SW480 (cell line): Measurements from ENCODE around the gene YY1.
"Not testable (repeated sequence)": the region's sequence is repeated elsewhere in the genome, so short reads cannot be mapped to it uniquely, and the experiment has no call there.

Experiments
- DNase-seq: peaks from one replicate; pipeline ENCODE4 v3.0.0-alpha.2; 2016; ENCODE audit warnings: low spot score

Gene YY1

GRCh38 chr14:100296106-100296651 lies 57.2 kb downstream of the YY1 start:
- no peak for DNase-seq

DNA sequence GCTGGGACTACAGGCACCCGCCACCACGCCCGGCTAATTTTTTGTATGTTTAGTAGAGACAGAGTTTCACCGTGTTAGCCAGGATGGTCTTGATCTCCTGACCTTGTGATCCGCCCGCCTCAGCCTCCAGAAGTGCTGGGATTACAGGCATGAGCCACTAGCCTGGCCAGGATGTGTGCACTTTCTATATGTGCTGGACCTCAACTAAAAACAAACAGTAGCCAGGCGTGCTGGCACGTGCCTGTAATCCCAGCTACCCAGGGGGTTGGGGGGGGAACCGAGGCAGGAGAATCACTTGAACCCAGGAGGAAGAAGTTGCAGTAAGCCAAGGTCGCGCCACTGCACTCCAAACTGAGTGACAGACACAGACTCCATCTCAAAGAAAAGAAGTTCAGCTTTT lies 57.8 kb downstream of the YY1 start:
- not testable (repeated sequence) for DNase-seq

GRCh38 chr14:100297320-100298300 lies 58.7 kb downstream of the YY1 start:
- DNase-seq: no peak

- no peak for DNase-seq
Measured at GRCh38 chr14:100298551-100299237, 59.8 kb downstream of the YY1 start.

DNA sequence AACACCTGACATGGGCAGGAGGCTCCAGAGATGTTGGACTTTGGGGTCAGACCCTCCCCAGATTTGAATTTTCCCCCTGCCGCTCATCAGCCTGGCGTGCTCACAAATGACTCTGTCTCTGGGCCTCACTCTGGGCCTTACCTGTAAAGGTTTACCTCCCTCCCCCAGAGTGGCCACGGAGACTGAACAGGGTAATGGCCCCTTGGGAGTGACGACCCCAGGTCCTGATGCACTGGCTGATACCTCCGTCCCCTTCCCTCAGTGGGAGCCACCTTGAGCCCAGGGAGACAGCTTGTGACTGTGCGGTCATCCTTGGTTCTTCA lies 60.3 kb downstream of the YY1 start:
- DNase-seq: no peak

GRCh38 chr14:100302616-100303015 lies 63.7 kb downstream of the YY1 start:
- DNase-seq: no peak

GRCh38 chr14:100303179-100303578 lies 64.2 kb downstream of the YY1 start:
- no peak for DNase-seq

DNA sequence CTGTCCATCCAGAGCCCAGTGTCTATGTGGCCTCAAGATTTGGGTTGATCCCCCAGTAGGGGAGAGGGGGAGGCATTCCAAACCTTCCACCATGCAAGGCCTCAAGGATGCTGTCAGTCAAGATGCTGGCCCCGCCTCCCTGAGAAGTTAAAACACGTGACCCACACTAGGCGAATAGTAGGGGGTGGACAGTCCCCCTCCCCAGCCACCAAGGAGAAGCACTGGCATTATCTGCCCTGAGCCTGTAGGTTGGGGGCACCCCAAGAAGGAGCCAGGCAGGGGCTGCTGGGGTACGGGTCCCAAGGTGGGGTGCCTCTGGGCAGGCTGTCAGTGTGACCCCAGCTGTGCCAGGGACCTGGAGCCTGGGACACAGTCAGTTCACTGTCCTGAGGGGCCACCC lies 65.0 kb downstream of the YY1 start:
- no peak for DNase-seq

GRCh38 chr14:100304825-100305323 lies 65.9 kb downstream of the YY1 start:
- peak; percentile 68 for DNase-seq

DNA sequence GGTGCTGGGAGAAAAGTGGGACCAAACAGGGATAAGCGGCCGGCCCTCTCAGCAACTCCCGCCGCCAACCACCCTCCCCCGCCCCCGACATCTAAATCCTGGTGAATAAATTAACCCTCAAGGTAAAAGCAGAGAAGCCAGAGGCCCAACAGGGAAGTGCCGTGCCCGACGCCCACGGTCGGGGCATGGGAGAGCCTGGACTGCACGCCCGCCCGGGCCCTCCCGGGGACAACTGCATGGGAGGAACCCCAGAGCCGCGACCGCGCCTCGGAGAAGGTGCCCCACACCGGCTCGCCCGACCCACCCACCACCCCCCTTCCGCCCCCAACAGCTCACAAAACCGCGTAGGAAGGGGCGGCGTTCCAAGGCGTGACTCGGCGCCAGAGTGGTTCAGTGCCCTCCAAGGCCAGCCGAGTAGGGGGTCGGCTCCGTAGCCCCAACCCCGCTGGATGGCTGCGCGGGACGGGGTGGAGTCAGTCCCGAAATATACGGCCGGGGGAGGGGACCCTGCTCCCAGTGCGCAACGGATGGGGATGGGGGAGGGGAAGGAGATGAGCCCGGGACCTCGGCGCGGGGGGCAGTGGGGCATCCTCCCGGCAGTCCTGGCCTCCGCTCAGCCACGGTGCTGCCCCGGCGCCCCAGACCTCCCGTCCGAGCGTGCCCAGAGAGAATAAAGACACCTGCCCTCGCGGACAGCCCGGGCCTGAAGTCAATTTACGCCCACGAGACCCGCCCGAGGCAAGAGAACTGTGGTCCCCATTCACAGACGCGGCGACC lies 66.6 kb downstream of the YY1 start:
- DNase-seq: peak; percentile 61

- peak; percentile 87 for DNase-seq
Measured at GRCh38 chr14:100306101-100306997, 67.4 kb downstream of the YY1 start, which contains the start of gene SLC25A29. Gene SLC25A29 (minus strand): TSS chr14:100306444. CDS start chr14:100306232, 212 bp downstream.

DNA sequence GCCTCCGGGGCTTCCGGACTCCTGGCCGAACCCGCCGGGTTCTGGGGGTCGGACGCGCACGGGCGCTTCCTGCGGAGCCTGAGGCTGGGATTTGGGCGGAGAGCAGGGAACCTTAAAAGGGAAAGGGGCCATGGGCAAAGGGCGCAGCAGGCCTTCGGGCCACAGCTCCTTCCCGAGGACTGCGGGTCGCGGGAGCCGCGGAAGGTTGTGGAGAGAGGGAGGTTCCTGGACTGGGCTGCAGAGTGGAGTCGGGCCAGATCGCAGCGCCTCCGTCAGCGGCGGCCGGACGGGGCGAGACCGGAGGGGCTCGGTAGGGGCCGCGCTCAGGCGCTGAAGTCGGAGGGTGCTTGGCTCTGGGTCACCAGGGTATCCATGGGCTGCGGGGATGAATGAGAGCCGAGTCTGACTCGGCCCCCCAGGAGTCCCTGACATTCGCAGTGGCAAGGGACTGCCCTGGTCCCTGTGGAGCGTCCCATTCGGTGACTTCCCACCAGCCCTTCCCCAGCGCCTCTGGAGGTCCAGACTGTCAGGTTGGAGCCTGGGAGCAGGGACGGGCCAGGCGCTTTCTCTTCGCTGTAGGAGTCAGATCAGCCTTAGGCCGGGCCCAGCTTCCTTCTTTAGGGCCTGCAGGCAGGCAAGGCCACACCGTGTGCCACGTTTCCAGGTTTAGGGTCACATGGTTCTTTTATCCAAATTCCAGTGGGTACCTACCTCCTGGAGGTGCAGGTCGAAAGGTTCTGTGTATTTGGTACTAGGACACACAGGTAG lies 68.2 kb downstream of the YY1 start:
- DNase-seq: no peak

DNA sequence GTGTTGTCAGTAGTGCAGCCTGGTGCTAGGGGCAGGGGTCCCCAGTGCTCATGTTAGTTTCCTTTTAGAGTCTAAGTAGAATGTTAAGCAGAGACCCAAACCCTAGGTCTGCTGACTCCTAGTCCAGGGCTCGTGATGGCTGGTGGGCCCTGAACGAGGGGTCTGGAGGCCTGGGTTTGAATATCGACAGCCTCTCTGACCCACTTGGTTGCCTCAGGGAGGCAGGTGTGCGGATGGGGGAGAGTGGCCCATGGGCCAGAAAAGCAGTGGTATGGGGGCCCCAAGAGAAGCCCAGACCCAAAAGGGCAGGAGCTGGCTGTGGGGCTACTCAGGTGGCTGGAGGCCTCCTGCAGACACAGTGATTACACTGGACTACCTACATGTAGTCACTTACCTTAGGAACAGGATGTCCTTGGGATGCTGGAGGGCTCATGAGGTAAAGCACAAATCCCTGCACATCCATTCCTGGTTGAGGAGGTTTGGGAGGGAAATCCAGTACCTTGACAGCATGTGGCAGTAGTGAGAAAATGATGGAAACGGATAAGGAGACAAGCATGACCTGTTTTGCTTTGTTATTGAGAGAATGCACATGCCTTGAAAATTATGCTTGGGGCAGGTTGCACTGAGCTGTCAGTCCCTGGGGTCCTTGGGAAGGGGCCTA lies 69.0 kb downstream of the YY1 start:
- DNase-seq: peak; percentile 30

DNA sequence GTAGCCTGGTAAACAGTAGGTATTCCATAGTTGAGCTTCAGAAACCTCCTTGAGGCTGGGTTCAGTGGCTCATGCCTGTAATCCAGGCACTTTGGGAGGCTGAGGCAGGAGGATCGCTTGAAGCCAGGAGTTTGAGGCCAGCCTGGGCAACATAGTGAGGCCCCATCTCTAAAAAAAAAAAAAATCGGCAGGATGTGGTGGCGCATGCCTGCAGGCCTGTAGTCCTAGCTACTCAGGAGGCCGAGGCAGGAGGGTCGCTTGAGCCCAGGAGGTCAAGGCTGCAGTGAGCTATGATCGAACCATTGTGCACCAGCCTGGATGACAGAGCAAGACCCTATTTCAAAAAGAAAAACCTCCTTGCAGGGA lies 69.5 kb downstream of the YY1 start:
- not testable (repeated sequence) for DNase-seq

DNA sequence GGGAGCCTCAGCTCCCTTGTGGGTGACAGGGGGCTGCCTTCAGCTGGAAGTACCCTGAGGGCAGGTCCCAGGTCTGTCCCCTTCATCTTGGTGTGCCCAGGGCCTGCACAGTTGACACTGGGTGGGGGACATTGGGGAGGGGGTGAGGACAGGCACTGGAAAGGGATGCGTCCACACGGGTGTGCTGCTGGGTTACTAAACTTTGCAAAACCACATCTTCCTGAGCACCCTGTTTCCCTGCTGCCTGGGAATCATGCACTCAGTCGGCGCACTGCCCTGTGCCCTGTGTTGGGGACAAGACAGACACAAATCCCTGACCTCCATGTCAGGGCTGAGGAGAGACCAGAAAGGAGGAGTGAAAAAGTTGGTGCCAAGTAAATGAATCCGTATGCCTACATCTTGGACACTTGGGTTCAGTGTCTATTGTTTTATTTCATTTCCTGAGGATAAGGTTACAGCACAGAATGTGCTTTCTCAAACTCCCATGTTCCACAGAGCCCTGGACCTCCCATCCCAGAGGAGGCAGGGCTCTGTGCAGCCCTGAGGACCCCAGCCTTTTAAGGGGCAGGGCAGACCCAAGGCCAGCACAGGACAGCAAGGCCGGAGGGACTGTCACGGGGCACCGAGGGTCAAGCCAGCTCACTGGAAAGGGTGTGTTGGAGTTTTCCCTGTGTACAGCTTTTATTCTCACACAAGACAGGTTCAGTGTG lies 70.2 kb downstream of the YY1 start:
- no peak for DNase-seq

DNA sequence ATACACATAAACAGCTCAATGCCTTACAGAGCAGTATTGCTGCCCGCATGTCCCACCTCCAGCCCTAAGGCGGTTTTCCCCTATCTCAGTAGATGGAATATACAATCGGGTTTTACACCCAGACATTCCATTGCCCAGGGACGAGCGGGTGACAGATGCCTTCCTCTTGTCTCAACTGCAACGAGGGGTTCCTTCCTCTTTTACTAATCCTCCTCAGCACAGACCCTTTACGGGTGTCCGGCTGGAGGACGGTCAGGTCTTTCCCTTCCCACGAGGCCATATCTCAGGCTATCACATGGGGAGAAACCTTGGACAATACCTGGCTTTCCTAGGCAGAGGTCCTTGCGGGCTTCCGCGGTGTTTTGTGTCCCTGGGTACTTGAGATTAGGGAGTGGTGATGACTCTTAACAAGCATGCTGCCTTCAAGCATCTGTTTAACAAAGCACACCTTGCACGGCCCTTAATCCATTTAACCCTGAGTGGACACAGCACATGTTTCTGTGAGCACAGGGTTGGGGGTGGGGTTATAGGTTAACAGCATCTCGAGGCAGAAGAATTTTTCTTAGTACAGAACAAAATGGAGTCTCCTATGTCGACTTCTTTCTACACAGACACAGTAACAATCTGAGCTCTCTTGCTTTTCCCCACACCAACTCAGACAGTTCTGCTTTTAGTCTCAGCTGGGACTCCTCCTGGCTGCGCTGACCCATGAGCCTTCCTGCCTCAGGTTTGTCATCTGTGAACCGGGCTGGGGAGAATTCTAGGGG lies 73.3 kb downstream of the YY1 start:
- not testable (repeated sequence) for DNase-seq

DNA sequence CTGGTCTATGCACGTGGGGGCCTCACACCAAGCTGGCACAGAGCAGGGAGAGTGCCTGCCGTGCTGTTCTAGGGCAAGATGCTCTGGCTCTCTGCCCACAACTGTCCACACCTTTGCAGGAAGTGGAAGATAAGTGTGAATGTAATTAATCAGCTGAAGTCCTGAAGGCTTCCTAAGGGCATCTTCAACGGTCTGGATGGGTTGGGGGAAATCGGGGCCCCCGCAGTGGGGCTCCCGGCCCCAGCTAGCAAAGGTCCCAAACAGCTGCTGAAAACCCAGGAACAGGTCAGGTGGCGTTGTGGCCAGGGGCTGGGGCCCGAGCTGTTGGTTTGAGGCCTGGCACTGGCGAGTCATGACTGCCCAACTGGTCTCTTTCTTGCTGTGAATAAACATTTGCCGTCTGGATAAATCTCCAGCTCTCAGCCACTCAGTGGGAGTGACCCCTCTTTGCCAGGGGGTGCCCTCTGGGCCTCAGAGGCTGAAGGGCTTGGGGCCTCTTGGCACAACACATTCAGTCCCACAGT lies 74.0 kb downstream of the YY1 start:
- no peak for DNase-seq
